Calu3 (cell line): Measurements from ENCODE around the gene PAXX. TPM values are rescaled to one million over a fixed set of nuclear protein-coding genes. Genes with fewer than 3 reads are reported as not detected.

Experiments used
- BruUV-seq: library from RNA; stranded (reverse); fragments of 400-500 nt; replicated peaks from 2 replicates; lab custom pipeline; 2021; lab: Mats Ljungman, UMichigan
- CTCF ChIA-PET: fragments of 300-600 bp; sonication (Branson Sonifier 250); formaldehyde crosslinking; loops from one replicate; lab custom pipeline; 2022; ENCODE audit warnings: antibody characterized with exemption; lab: Charles Lee
- DNase-seq: peaks from one replicate; pipeline ENCODE4 v3.0.0; 2022
- H3K27ac Mint-ChIP-seq: one replicate; pipeline ENCODE4 v1.8.0; 2022; ENCODE audit warnings: mixed read lengths; ENCODE audit not compliant: unreplicated experiment
- H3K27me3 Mint-ChIP-seq: one replicate; pipeline ENCODE4 v1.8.0; 2022; ENCODE audit warnings: mixed read lengths; ENCODE audit not compliant: unreplicated experiment
- H3K36me3 Mint-ChIP-seq: one replicate; pipeline ENCODE4 v1.8.0; 2022; ENCODE audit warnings: mild to moderate bottlenecking, moderate library complexity, mixed read lengths; ENCODE audit not compliant: insufficient read depth, unreplicated experiment
- H3K4me1 Mint-ChIP-seq: one replicate; pipeline ENCODE4 v1.8.0; 2022; ENCODE audit warnings: mild to moderate bottlenecking, low read depth, mixed read lengths; ENCODE audit not compliant: unreplicated experiment
- H3K4me3 Mint-ChIP-seq: one replicate; pipeline ENCODE4 v1.8.0; 2022; ENCODE audit warnings: mild to moderate bottlenecking, low read depth, moderate library complexity, mixed read lengths; ENCODE audit not compliant: unreplicated experiment
- H3K9me3 Mint-ChIP-seq: one replicate; pipeline ENCODE4 v1.8.0; 2022; ENCODE audit warnings: low read depth, mixed read lengths; ENCODE audit not compliant: unreplicated experiment
- intact Hi-C: fragments of 100-400 bp; cut with micrococcal nuclease; formaldehyde crosslinking; loops from one replicate; pipeline ENCODE4 v1.10.0; 2022; ENCODE audit not compliant: unreplicated experiment
- total RNA-seq: library from RNA; stranded (reverse); gene quantifications from 2 replicates; pipeline ENCODE4 v1.2.3, GENCODE V29; 2022
- TF ChIP-seq, protein P1 (sequence below): fragments of 200-600 bp; IDR thresholded peaks from one replicate; pipeline ENCODE4 v1.8.0; 2022; ENCODE audit warnings: antibody characterized with exemption; ENCODE audit not compliant: unreplicated experiment

The PAXX gene
- total RNA-seq, 1 experiment from 2014 or later = 43.7 TPM

GRCh38 chr9:136974817-136975535, 17.2 kb upstream of the PAXX start:
- intact Hi-C loops = no loop called here
- no peak for DNase-seq
- Mint-ChIP-seq H3K9me3 (no peaks in the 10 kb centered on the region), H3K36me3 (no peaks in the 10 kb centered on the region), H3K4me1 (no peaks in the 10 kb centered on the region), H3K27ac (no peak overlapping the region), H3K4me3 (no peak overlapping the region), H3K27me3 (no peaks in the 10 kb centered on the region)
- CTCF ChIA-PET = no interaction called here
- TF ChIP-seq, protein P1, sequence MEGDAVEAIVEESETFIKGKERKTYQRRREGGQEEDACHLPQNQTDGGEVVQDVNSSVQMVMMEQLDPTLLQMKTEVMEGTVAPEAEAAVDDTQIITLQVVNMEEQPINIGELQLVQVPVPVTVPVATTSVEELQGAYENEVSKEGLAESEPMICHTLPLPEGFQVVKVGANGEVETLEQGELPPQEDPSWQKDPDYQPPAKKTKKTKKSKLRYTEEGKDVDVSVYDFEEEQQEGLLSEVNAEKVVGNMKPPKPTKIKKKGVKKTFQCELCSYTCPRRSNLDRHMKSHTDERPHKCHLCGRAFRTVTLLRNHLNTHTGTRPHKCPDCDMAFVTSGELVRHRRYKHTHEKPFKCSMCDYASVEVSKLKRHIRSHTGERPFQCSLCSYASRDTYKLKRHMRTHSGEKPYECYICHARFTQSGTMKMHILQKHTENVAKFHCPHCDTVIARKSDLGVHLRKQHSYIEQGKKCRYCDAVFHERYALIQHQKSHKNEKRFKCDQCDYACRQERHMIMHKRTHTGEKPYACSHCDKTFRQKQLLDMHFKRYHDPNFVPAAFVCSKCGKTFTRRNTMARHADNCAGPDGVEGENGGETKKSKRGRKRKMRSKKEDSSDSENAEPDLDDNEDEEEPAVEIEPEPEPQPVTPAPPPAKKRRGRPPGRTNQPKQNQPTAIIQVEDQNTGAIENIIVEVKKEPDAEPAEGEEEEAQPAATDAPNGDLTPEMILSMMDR = no peak
- BruUV-seq = no TSS peak

- CTCF ChIA-PET = no interaction called here
These were observed 16.6 kb upstream of the PAXX start for GRCh38 chr9:136975644-136976043.

GRCh38 chr9:136977223-136977622, 15.0 kb upstream of the PAXX start, which contains the start of gene PTGDS:
PTGDS (plus strand) TSS chr9:136977504; CDS start chr9:136977579, 75 bp downstream.
- no peak within 1 kb of the TSS for H3K27ac Mint-ChIP-seq
- TF ChIP-seq, protein P1 = no peak
- H3K9me3 Mint-ChIP-seq = no peaks in the 10 kb centered on the region
- no peak for DNase-seq
- H3K4me1 Mint-ChIP-seq = no peaks in the 10 kb centered on the region
- no peaks in the 10 kb centered on the region for H3K27me3 Mint-ChIP-seq
- intact Hi-C loops = no loop called here
- CTCF ChIA-PET = no interaction called here
- BruUV-seq = no TSS peak
- H3K36me3 Mint-ChIP-seq = no peaks in the 10 kb centered on the region
- peak within 1 kb of the TSS; percentile 9 for H3K4me3 Mint-ChIP-seq

More at GRCh38 chr9:136975644-136976043, 16.6 kb upstream of the PAXX start:
- Mint-ChIP-seq H3K27ac (no peak overlapping the region), H3K4me3 (no peak overlapping the region), H3K4me1 (no peaks in the 10 kb centered on the region), H3K9me3 (no peaks in the 10 kb centered on the region), H3K27me3 (no peaks in the 10 kb centered on the region), H3K36me3 (no peaks in the 10 kb centered on the region)
- no peak for DNase-seq
- TF ChIP-seq, protein P1 = no peak
- BruUV-seq = no TSS peak
- intact Hi-C loops = no loop called here

- no peak overlapping the region for H3K27ac Mint-ChIP-seq
- CTCF ChIA-PET = interaction anchor here (0.6 to 1.5 kb wide), 3 partner anchors 18 to 151 kb away, joined by 3 to 8 read pairs (median 3); partner anchors contain the start of gene CLIC3
- H3K4me3 Mint-ChIP-seq = peak overlapping the region; percentile 9
- H3K4me1 Mint-ChIP-seq = no peaks in the 10 kb centered on the region
- H3K27me3 Mint-ChIP-seq = no peaks in the 10 kb centered on the region
- DNase-seq = no peak
- H3K9me3 Mint-ChIP-seq = no peaks in the 10 kb centered on the region
- no peaks in the 10 kb centered on the region for H3K36me3 Mint-ChIP-seq
- intact Hi-C loops = no loop called here
- TF ChIP-seq, protein P1 = no peak
- BruUV-seq = no TSS peak
These were observed 14.6 kb upstream of the PAXX start for GRCh38 chr9:136977649-136978072.
